HG03442 (cell line): Measurements from ENCODE around the gene SMAP1.

Source experiments
- ATAC-seq: cut with Tn5 transposase; IDR thresholded peaks from one replicate; pipeline ENCODE4 v1.9.1; 2021; ENCODE audit warnings: mild to moderate bottlenecking, moderate library complexity; ENCODE audit not compliant: unreplicated experiment

The SMAP1 gene

GRCh38 chr6:70667711-70668498, at the start of gene SMAP1:
Gene SMAP1 (plus strand): TSS chr6:70667883. CDS start chr6:70668024, 141 bp downstream.
- peak; percentile 89 for ATAC-seq

- no peak for ATAC-seq
Observed at GRCh38 chr6:70620746-70621145, 46.9 kb upstream of the SMAP1 start.

- no peak for ATAC-seq
Observed at GRCh38 chr6:70622461-70622860, 45.2 kb upstream of the SMAP1 start.

- ATAC-seq, result no peak
Observed at GRCh38 chr6:70625436-70625835, 42.2 kb upstream of the SMAP1 start.

- no peak for ATAC-seq
Observed at GRCh38 chr6:70627500-70628254, 40.0 kb upstream of the SMAP1 start.

- no peak for ATAC-seq
Observed at GRCh38 chr6:70629929-70630328, 37.8 kb upstream of the SMAP1 start.

- no peak for ATAC-seq
Observed at GRCh38 chr6:70633870-70634269, 33.8 kb upstream of the SMAP1 start.

GRCh38 chr6:70636596-70636995, 31.1 kb upstream of the SMAP1 start:
- no peak for ATAC-seq

GRCh38 chr6:70638468-70638867, 29.2 kb upstream of the SMAP1 start:
- ATAC-seq, result no peak

- ATAC-seq, result peak; percentile 92
Observed at GRCh38 chr6:70651326-70651905, 16.3 kb upstream of the SMAP1 start.

GRCh38 chr6:70652216-70652615, 15.5 kb upstream of the SMAP1 start:
- ATAC-seq, result no peak

- ATAC-seq, result no peak
Observed at GRCh38 chr6:70657706-70658105, 10.0 kb upstream of the SMAP1 start.

GRCh38 chr6:70663881-70664466, 3.7 kb upstream of the SMAP1 start:
- ATAC-seq, result no peak

- no peak for ATAC-seq
Observed at GRCh38 chr6:70666706-70667105, 977 bp upstream of the SMAP1 start.

GRCh38 chr6:70667256-70667710, 400 bp upstream of the SMAP1 start:
- no peak for ATAC-seq

- ATAC-seq, result no peak
Observed at GRCh38 chr6:70668499-70668812, 773 bp downstream of the SMAP1 start.

- ATAC-seq, result no peak
Observed at GRCh38 chr6:70669133-70669532, 1.4 kb downstream of the SMAP1 start.

- ATAC-seq, result no peak
Observed at GRCh38 chr6:70672549-70672948, 4.9 kb downstream of the SMAP1 start.

- ATAC-seq, result no peak
Observed at GRCh38 chr6:70673054-70673453, 5.4 kb downstream of the SMAP1 start.

GRCh38 chr6:70673601-70674000, 5.9 kb downstream of the SMAP1 start:
- no peak for ATAC-seq

- no peak for ATAC-seq
Observed at GRCh38 chr6:70675822-70676221, 8.1 kb downstream of the SMAP1 start.

GRCh38 chr6:70676821-70677220, 9.1 kb downstream of the SMAP1 start:
- no peak for ATAC-seq
